ENCODE results near the gene TERT. TPM values are rescaled to one million over a fixed set of nuclear protein-coding genes. Genes with fewer than 3 reads are reported as not detected.

TERT gene
- total RNA-seq, 1 experiment from 2014 or later: 0.80 TPM

DNA sequence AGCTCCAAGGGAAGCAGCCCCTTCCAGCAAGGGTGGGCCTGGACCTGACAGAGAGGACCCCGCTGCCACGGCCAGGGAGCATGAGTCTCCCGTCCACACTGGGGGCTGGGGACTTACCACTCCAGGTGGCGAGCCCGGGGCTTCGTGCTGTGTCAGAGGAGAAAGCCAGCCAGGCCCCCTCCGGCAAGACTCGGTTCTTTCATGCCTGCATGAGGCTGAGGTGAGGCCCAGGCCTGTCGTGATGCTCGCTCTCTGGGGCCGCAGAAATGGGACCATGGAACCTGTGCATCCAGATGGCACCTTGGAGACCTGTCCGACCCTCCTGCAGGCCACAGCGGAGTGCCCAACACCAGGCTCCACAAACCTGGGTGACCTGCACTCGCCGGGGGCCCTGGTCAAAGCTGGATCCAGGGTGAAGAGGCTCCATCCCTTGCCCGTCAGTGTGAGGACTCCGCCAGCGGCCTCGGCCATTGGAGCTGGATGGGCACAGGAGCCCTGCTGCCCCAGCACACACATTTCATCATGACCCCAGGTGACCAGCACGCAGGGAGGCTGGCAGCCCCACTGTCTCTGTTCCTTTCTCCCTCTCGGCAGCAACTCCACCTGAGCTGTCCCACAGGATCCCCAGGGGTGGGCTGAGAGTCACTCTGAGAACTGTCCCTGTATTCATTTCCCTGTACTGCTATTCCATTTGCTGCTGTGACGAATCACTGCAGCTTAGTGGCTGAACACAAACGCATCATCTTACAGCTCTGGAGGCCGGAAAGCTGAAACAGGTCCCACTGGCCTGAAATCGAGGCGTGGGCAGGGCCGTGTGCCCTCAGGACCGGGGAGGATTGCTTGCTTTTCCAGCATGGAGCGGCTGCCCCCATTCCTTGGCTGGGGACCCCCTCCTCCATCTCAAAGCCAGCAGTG, 45.2 kb downstream of the TERT start:
- Histone ChIP-seq H2AFZ (ENCODE audit: low read length) (no peak overlapping the region), H3K9ac (ENCODE audit: low read length) (no peak overlapping the region), H3K4me1 (ENCODE audit: insufficient read depth, low read length) (no peaks in the 10 kb centered on the region), H3K4me2 (ENCODE audit: low read length) (no peak overlapping the region), H3K9me3 (ENCODE audit: low read length) (no peaks in the 10 kb centered on the region), H3K4me3 (ENCODE audit: low read length) (no peak overlapping the region), H3K9me2 (replicated peaks; ENCODE audit: low read length) (no peaks in the 10 kb centered on the region), H3F3A (ENCODE audit: low read length, unreplicated experiment) (no peaks in the 10 kb centered on the region), H3K79me2 (ENCODE audit: low read length) (no peaks in the 10 kb centered on the region), H3K36me3 (ENCODE audit: low read depth, low read length) (no peaks in the 10 kb centered on the region), H3K27ac (ENCODE audit: low read length) (no peak overlapping the region), H4K20me1 (ENCODE audit: low read length) (no peaks in the 10 kb centered on the region), H3K27me3 (ENCODE audit: low read length) (0 out of 2 replicates have a peak, but pooled peaks cover 6% of the 10 kb centered on the region)
- intact Hi-C loops (cut with micrococcal nuclease): no loop called here
- BruUV-seq (replicated peaks): no TSS peak
- no peak for TF ChIP-seq EZH2phosphoT487 (IDR thresholded peaks at IDR 0.05; ENCODE audit: borderline replicate concordance, low read length)
- TF ChIP-seq, protein P1, sequence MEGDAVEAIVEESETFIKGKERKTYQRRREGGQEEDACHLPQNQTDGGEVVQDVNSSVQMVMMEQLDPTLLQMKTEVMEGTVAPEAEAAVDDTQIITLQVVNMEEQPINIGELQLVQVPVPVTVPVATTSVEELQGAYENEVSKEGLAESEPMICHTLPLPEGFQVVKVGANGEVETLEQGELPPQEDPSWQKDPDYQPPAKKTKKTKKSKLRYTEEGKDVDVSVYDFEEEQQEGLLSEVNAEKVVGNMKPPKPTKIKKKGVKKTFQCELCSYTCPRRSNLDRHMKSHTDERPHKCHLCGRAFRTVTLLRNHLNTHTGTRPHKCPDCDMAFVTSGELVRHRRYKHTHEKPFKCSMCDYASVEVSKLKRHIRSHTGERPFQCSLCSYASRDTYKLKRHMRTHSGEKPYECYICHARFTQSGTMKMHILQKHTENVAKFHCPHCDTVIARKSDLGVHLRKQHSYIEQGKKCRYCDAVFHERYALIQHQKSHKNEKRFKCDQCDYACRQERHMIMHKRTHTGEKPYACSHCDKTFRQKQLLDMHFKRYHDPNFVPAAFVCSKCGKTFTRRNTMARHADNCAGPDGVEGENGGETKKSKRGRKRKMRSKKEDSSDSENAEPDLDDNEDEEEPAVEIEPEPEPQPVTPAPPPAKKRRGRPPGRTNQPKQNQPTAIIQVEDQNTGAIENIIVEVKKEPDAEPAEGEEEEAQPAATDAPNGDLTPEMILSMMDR (conservative IDR thresholded peaks at IDR 0.05; ENCODE audit: low read depth, low read length): no peak
- no peak for TF ChIP-seq EZH2 (IDR thresholded peaks at IDR 0.05; ENCODE audit: low read length, unreplicated experiment)
- ChIA-PET CTCF (no interaction called here), POLR2A (ENCODE audit: unreplicated experiment) (no interaction called here)
- ATAC-seq: no peak
- peak; percentile 2 for DNase-seq

DNA sequence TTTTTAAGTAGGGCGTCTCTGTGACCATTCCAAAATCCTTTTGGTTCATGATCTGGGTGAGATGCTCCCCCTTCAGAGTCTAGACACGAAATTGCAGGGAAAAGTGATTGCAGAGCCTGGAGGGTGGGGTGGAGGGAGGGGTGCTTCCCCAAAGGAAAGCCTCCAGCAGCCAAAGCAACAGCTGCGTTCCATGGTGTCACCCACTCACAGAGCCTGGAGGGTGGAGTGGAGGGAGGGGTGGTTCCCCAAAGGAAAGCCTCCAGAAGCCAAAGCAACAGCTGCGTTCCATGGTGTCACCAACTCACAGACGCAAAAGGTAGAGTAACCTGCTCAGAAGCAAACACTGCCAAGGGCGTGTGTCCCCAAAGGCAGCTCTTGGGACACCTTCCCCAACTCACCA, 47.1 kb downstream of the TERT start:
- ChIA-PET POLR2A (ENCODE audit: unreplicated experiment) (no interaction called here), CTCF (no interaction called here)
- Histone ChIP-seq H3K4me1 (ENCODE audit: insufficient read depth, low read length) (no peaks in the 10 kb centered on the region), H3K4me3 (ENCODE audit: low read length) (no peak overlapping the region), H3K27me3 (ENCODE audit: low read length) (peaks cover 14% of the 10 kb centered on the region; the same call in 1 of the 2 replicates), H4K20me1 (ENCODE audit: low read length) (no peaks in the 10 kb centered on the region), H3K36me3 (ENCODE audit: low read depth, low read length) (no peaks in the 10 kb centered on the region), H3K79me2 (ENCODE audit: low read length) (no peaks in the 10 kb centered on the region), H3K9me2 (replicated peaks; ENCODE audit: low read length) (no peaks in the 10 kb centered on the region), H3K9me3 (ENCODE audit: low read length) (no peaks in the 10 kb centered on the region), H3K9ac (ENCODE audit: low read length) (no peak overlapping the region), H3F3A (ENCODE audit: low read length, unreplicated experiment) (no peaks in the 10 kb centered on the region), H3K27ac (ENCODE audit: low read length) (no peak overlapping the region), H3K4me2 (ENCODE audit: low read length) (no peak overlapping the region), H2AFZ (ENCODE audit: low read length) (no peak overlapping the region)
- no peak for ATAC-seq
- intact Hi-C loops (cut with micrococcal nuclease): no loop called here
- TF ChIP-seq, protein P1 (conservative IDR thresholded peaks at IDR 0.05; ENCODE audit: low read depth, low read length): no peak
- TF ChIP-seq EZH2 (IDR thresholded peaks at IDR 0.05; ENCODE audit: low read length, unreplicated experiment): no peak
- TF ChIP-seq EZH2phosphoT487 (IDR thresholded peaks at IDR 0.05; ENCODE audit: borderline replicate concordance, low read length): no peak
- no TSS peak for BruUV-seq (replicated peaks)
- no peak for DNase-seq

Measured in PC-3 (cell line).